Hepatocyte (in vitro differentiated cells): ENCODE data around the gene FAM20C. TPM values are rescaled to one million over a fixed set of nuclear protein-coding genes. Genes with fewer than 3 reads are reported as not detected.

Source experiments
- DNase-seq: peaks from one replicate; pipeline ENCODE4 v3.0.0-alpha.2; 2016; ENCODE audit warnings: low spot score
- H2AFZ ChIP-seq: fragments of 200-600 bp; sonication (generic); 2 replicates; pipeline ENCODE4 v1.6.0; 2016; ENCODE audit warnings: antibody characterized with exemption, mild to moderate bottlenecking
- H3K27ac ChIP-seq: fragments of 200-600 bp; sonication (generic); 2 replicates; pipeline ENCODE4 v1.5.1; 2016; ENCODE audit warnings: mild to moderate bottlenecking
- H3K27me3 ChIP-seq: fragments of 200-600 bp; sonication (generic); 2 replicates; pipeline ENCODE4 v1.6.1; 2016
- H3K36me3 ChIP-seq: fragments of 200-600 bp; sonication (generic); replicated peaks from 2 replicates; pipeline ENCODE4 v1.5.1; 2016; ENCODE audit warnings: low read depth; ENCODE audit not compliant: insufficient read depth
- H3K4me1 ChIP-seq: fragments of 200-600 bp; sonication (generic); 2 replicates; pipeline ENCODE4 v1.5.1; 2016; ENCODE audit warnings: mild to moderate bottlenecking, moderate library complexity; ENCODE audit not compliant: insufficient read depth
- H3K4me2 ChIP-seq: fragments of 200-600 bp; sonication (generic); 2 replicates; pipeline ENCODE4 v1.6.0; 2016
- H3K4me3 ChIP-seq: fragments of 200-600 bp; sonication (generic); 2 replicates; pipeline ENCODE4 v1.5.1; 2016; ENCODE audit warnings: mild to moderate bottlenecking
- H3K79me2 ChIP-seq: fragments of 200-600 bp; sonication (generic); 2 replicates; pipeline ENCODE4 v1.6.0; 2017; ENCODE audit warnings: mild to moderate bottlenecking
- H3K9me2 ChIP-seq: fragments of 200-600 bp; sonication (generic); replicated peaks from 2 replicates; pipeline ENCODE4 v1.6.0; 2017; ENCODE audit warnings: mild to moderate bottlenecking; ENCODE audit not compliant: insufficient read depth
- H3K9me3 ChIP-seq: fragments of 200-600 bp; sonication (generic); 2 replicates; pipeline ENCODE4 v1.5.1; 2016; ENCODE audit warnings: low read depth, mild to moderate bottlenecking
- H4K20me1 ChIP-seq: fragments of 200-600 bp; sonication (generic); 2 replicates; pipeline ENCODE4 v1.6.0; 2016; ENCODE audit warnings: mild to moderate bottlenecking; ENCODE audit not compliant: insufficient read depth, poor library complexity, severe bottlenecking
- EZH2 ChIP-seq: fragments of 200-600 bp; sonication (generic); IDR thresholded peaks from 2 replicates; pipeline ENCODE4 v1.6.1; 2016; ENCODE audit warnings: antibody characterized with exemption, mild to moderate bottlenecking, borderline replicate concordance
- EZH2phosphoT487 ChIP-seq: fragments of 200-600 bp; sonication (generic); IDR thresholded peaks from one replicate; pipeline ENCODE4 v1.6.1; 2018; ENCODE audit warnings: antibody characterized with exemption, mild to moderate bottlenecking, low read depth, moderate library complexity; ENCODE audit not compliant: unreplicated experiment, severe bottlenecking
- WGBS: methylation state at CpG from one replicate; pipeline ENCODE4 v1.1.6; 2016; ENCODE audit warnings: low lambda C conversion rate; ENCODE audit errors: missing lambda C conversion rate; 5-methylcytosine and 5-hydroxymethylcytosine counted together
- polyA plus RNA-seq: library from polyadenylated mRNA; unstranded; fragments of >200 nt; fragmentation: Nextera tagmentation; extraction: Ambion mirVana; gene quantifications from 2 replicates; pipeline ENCODE4 v1.2.1, GENCODE V29; 2016
- total RNA-seq: library from RNA; depleted of rRNA; stranded (reverse); fragments of >200 nt; gene quantifications from 2 replicates; pipeline ENCODE4 v1.2.3, GENCODE V29; 2014
- TF ChIP-seq, protein P1 (sequence below): fragments of 200-600 bp; sonication (generic); IDR thresholded peaks from 2 replicates; pipeline ENCODE4 v1.5.1; 2016; ENCODE audit warnings: antibody characterized with exemption, mild to moderate bottlenecking; ENCODE audit not compliant: poor library complexity

FAM20C gene
- total and polyA plus RNA-seq, 2 experiments from 2014 or later = 24.4 to 42.5 TPM

DNA sequence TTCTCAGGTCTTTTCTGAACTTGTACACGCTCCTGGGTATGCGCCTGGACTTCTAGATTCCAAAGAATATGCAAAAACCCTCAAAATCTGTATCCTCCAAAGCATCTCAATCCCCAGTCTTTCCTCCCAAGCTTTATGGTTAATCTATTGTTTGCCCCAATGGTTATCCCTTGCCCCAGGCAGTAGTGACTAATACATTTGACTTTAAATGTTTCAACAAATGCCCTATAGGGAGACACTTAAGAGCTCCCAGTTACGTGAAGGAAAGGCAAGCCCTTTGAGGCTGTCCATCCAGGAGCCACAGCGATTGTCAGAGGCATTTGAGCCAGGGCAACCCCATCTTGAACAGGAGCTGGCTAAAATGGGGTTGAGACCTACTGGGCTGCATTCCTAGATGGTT, 84.9 kb downstream of the FAM20C start:
- no peak overlapping the region for H3K27ac ChIP-seq
- H3K79me2 ChIP-seq = no peaks in the 10 kb centered on the region
- H4K20me1 ChIP-seq = no peaks in the 10 kb centered on the region
- DNase-seq = no peak
- H3K4me3 ChIP-seq = no peak overlapping the region
- no peaks in the 10 kb centered on the region for H3K4me1 ChIP-seq
- no peaks in the 10 kb centered on the region for H3K36me3 ChIP-seq
- H2AFZ ChIP-seq = no peak overlapping the region
- H3K9me3 ChIP-seq = no peaks in the 10 kb centered on the region
- H3K9me2 ChIP-seq = no peaks in the 10 kb centered on the region
- TF ChIP-seq, protein P1, sequence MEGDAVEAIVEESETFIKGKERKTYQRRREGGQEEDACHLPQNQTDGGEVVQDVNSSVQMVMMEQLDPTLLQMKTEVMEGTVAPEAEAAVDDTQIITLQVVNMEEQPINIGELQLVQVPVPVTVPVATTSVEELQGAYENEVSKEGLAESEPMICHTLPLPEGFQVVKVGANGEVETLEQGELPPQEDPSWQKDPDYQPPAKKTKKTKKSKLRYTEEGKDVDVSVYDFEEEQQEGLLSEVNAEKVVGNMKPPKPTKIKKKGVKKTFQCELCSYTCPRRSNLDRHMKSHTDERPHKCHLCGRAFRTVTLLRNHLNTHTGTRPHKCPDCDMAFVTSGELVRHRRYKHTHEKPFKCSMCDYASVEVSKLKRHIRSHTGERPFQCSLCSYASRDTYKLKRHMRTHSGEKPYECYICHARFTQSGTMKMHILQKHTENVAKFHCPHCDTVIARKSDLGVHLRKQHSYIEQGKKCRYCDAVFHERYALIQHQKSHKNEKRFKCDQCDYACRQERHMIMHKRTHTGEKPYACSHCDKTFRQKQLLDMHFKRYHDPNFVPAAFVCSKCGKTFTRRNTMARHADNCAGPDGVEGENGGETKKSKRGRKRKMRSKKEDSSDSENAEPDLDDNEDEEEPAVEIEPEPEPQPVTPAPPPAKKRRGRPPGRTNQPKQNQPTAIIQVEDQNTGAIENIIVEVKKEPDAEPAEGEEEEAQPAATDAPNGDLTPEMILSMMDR = no peak
- TF ChIP-seq EZH2phosphoT487 = no peak
- TF ChIP-seq EZH2 = no peak
- WGBS = 85% methylated on average over 4 of the region's 4 CpGs
- no peak overlapping the region for H3K4me2 ChIP-seq
- H3K27me3 ChIP-seq = no peaks in the 10 kb centered on the region

- no peak for DNase-seq
- H4K20me1 ChIP-seq = no peaks in the 10 kb centered on the region
- H3K27me3 ChIP-seq = no peaks in the 10 kb centered on the region
- no peaks in the 10 kb centered on the region for H3K9me3 ChIP-seq
- H3K4me1 ChIP-seq = no peaks in the 10 kb centered on the region
- no peak overlapping the region for H3K4me3 ChIP-seq
- H3K79me2 ChIP-seq = no peaks in the 10 kb centered on the region
- no peak overlapping the region for H3K27ac ChIP-seq
- H2AFZ ChIP-seq = no peak overlapping the region
- H3K4me2 ChIP-seq = no peak overlapping the region
- 89% methylated on average over 5 of the region's 5 CpGs for WGBS
- no peaks in the 10 kb centered on the region for H3K9me2 ChIP-seq
- no peaks in the 10 kb centered on the region for H3K36me3 ChIP-seq
- TF ChIP-seq EZH2 = no peak
- TF ChIP-seq EZH2phosphoT487 = no peak
- TF ChIP-seq, protein P1 = no peak
These were observed 85.7 kb downstream of the FAM20C start for GRCh38 chr7:278081-278480.

DNA sequence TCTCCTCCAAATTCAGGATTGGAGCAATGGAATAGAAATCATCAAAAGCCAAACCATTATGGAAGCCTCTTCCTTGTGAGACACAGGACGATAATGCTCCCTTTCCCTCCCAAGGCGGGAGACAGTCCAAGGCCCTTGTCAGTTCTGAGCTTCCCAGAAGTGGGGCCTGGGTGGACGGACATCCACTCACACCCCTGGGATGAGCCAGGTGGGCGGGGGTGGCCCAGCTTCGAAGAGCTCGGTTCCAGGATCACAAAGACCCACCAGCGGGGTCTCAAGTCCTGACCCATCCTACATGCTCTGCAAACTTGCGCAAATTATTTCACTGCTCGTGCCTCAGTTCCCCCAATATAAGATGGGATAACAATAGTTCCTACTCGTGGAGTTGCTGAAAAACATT, 87.5 kb downstream of the FAM20C start:
- Histone ChIP-seq H3K27me3 (no peaks in the 10 kb centered on the region), H3K9me2 (no peaks in the 10 kb centered on the region), H3K27ac (no peak overlapping the region), H4K20me1 (no peaks in the 10 kb centered on the region), H3K4me1 (peaks cover 6% of the 10 kb centered on the region), H3K4me2 (no peak overlapping the region), H3K79me2 (no peaks in the 10 kb centered on the region), H3K9me3 (no peaks in the 10 kb centered on the region), H2AFZ (no peak overlapping the region), H3K4me3 (no peak overlapping the region), H3K36me3 (no peaks in the 10 kb centered on the region)
- 78% methylated on average over 10 of the region's 10 CpGs for WGBS
- no peak for DNase-seq
- no peak for TF ChIP-seq EZH2

- H2AFZ ChIP-seq = no peak overlapping the region
- H3K4me2 ChIP-seq = no peak overlapping the region
- WGBS = 89% methylated on average over 11 of the region's 11 CpGs
- H3K27ac ChIP-seq = no peak overlapping the region
- TF ChIP-seq EZH2phosphoT487 = no peak
- TF ChIP-seq EZH2 = no peak
- TF ChIP-seq, protein P1 = no peak
- peaks cover 10% of the 10 kb centered on the region for H3K4me1 ChIP-seq
- H4K20me1 ChIP-seq = no peaks in the 10 kb centered on the region
- no peak overlapping the region for H3K4me3 ChIP-seq
- H3K36me3 ChIP-seq = no peaks in the 10 kb centered on the region
- no peaks in the 10 kb centered on the region for H3K79me2 ChIP-seq
- H3K9me3 ChIP-seq = no peaks in the 10 kb centered on the region
- H3K9me2 ChIP-seq = no peaks in the 10 kb centered on the region
- DNase-seq = no peak
- no peaks in the 10 kb centered on the region for H3K27me3 ChIP-seq
These were observed 88.1 kb downstream of the FAM20C start for GRCh38 chr7:280461-280860.
